ENCODE results near the gene CMC2.

The CMC2 gene

GRCh38 chr16:80924372-80924978 is 82.2 kb downstream of the CMC2 start:
- peak; percentile 64 for DNase-seq (ENCODE audit: low read depth)

GRCh38 chr16:80923356-80923755 is 83.3 kb downstream of the CMC2 start:
- DNase-seq (ENCODE audit: low read depth) = no peak
